ENCODE measurements around the gene SPOPL. TPM values are rescaled to one million over a fixed set of nuclear protein-coding genes. Genes with fewer than 3 reads are reported as not detected.
"Not testable (repeated sequence)": the region's sequence is repeated elsewhere in the genome, so short reads cannot be mapped to it uniquely, and the experiment has no call there.

Gene SPOPL
- total RNA-seq = 13.2 and 21.6 TPM in 2 replicates

- H3K4me3 ChIP-seq (ENCODE audit: low read depth, low read length) = peak within 1 kb of the TSS; percentile 80
- TF ChIP-seq CTCF (IDR thresholded peaks at IDR 0.05; ENCODE audit: insufficient read depth, low read depth, low read length) = no peak
- peak; percentile 87 for DNase-seq (ENCODE audit: low read depth)
Observed at GRCh38 chr2:138501425-138502254, at the start of gene SPOPL. SPOPL (plus strand) TSS chr2:138501770; CDS start chr2:138550217, 48,447 bp downstream.

GRCh38 chr2:138452324-138452723 lies 49.2 kb upstream of the SPOPL start:
- H3K4me3 ChIP-seq (ENCODE audit: low read depth, low read length) = no peak overlapping the region
- no peak for DNase-seq (ENCODE audit: low read depth)
- TF ChIP-seq CTCF (IDR thresholded peaks at IDR 0.05; ENCODE audit: insufficient read depth, low read depth, low read length) = no peak

GRCh38 chr2:138453815-138454214 lies 47.8 kb upstream of the SPOPL start:
- no peak for DNase-seq (ENCODE audit: low read depth)
- no peak for TF ChIP-seq CTCF (IDR thresholded peaks at IDR 0.05; ENCODE audit: insufficient read depth, low read depth, low read length)
- no peak overlapping the region for H3K4me3 ChIP-seq (ENCODE audit: low read depth, low read length)

- no peak for DNase-seq (ENCODE audit: low read depth)
- no peak for TF ChIP-seq CTCF (IDR thresholded peaks at IDR 0.05; ENCODE audit: insufficient read depth, low read depth, low read length)
- H3K4me3 ChIP-seq (ENCODE audit: low read depth, low read length) = no peak overlapping the region
Observed at GRCh38 chr2:138454761-138455160, 46.8 kb upstream of the SPOPL start.

- no peak for TF ChIP-seq CTCF (IDR thresholded peaks at IDR 0.05; ENCODE audit: insufficient read depth, low read depth, low read length)
- no peak overlapping the region for H3K4me3 ChIP-seq (ENCODE audit: low read depth, low read length)
Observed at GRCh38 chr2:138455275-138455674, 46.3 kb upstream of the SPOPL start.

GRCh38 chr2:138455691-138456090 lies 45.9 kb upstream of the SPOPL start:
- no peak for TF ChIP-seq CTCF (IDR thresholded peaks at IDR 0.05; ENCODE audit: insufficient read depth, low read depth, low read length)

More at GRCh38 chr2:138455275-138455674, 46.3 kb upstream of the SPOPL start:
- DNase-seq (ENCODE audit: low read depth) = no peak

GRCh38 chr2:138462689-138463088 lies 38.9 kb upstream of the SPOPL start:
- not testable (repeated sequence) for H3K4me3 ChIP-seq (ENCODE audit: low read depth, low read length); DNase-seq (ENCODE audit: low read depth)

More at GRCh38 chr2:138455691-138456090, 45.9 kb upstream of the SPOPL start:
- H3K4me3 ChIP-seq (ENCODE audit: low read depth, low read length) = no peak overlapping the region
- DNase-seq (ENCODE audit: low read depth) = no peak

Data from fibroblast of villous mesenchyme (primary cell).